HG02840 (cell line): ENCODE measurements around the gene ABHD6.
"Not testable (repeated sequence)": the region's sequence is repeated elsewhere in the genome, so short reads cannot be mapped to it uniquely, and the experiment has no call there.

Experiments used
- ATAC-seq: cut with Tn5 transposase; IDR thresholded peaks from one replicate; pipeline ENCODE4 v1.9.1; 2021; ENCODE audit warnings: mild to moderate bottlenecking, moderate library complexity, moderate number of reproducible peaks; ENCODE audit not compliant: unreplicated experiment, low FRiP score

ABHD6 gene

GRCh38 chr3:58271901-58272501 lies 34.4 kb downstream of the ABHD6 start:
- ATAC-seq: no peak

GRCh38 chr3:58272891-58273290 lies 35.3 kb downstream of the ABHD6 start:
- no peak for ATAC-seq

DNA sequence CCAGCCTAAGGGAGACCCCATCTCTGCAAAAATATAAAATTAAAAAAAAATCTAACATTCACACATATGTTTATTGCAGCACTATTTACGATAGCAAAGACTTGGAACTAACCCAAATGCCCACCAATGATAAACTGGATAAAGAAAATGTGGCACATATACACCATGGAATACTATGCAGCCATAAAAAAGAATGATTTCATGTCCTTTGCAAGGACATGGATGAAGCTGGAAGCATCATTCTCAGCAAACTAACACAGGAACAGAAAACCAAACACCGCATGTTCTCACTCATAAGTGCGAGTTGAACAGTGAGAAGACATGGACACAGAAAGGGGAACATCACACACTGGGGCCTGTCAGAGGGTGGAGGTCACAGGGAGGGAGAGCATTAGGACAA lies 35.8 kb downstream of the ABHD6 start:
- not testable (repeated sequence) for ATAC-seq

- no peak for ATAC-seq
These were observed 36.5 kb downstream of the ABHD6 start for GRCh38 chr3:58274027-58274614.

GRCh38 chr3:58281069-58281468 lies 43.5 kb downstream of the ABHD6 start:
- no peak for ATAC-seq

- ATAC-seq: no peak
These were observed 47.7 kb downstream of the ABHD6 start for GRCh38 chr3:58285334-58285733.

- no peak for ATAC-seq
These were observed 49.8 kb downstream of the ABHD6 start for GRCh38 chr3:58287354-58287753.

- ATAC-seq: no peak
These were observed 50.6 kb downstream of the ABHD6 start for GRCh38 chr3:58288011-58288728.

- ATAC-seq: not testable (repeated sequence)
These were observed 51.5 kb downstream of the ABHD6 start for GRCh38 chr3:58288964-58289613.

DNA sequence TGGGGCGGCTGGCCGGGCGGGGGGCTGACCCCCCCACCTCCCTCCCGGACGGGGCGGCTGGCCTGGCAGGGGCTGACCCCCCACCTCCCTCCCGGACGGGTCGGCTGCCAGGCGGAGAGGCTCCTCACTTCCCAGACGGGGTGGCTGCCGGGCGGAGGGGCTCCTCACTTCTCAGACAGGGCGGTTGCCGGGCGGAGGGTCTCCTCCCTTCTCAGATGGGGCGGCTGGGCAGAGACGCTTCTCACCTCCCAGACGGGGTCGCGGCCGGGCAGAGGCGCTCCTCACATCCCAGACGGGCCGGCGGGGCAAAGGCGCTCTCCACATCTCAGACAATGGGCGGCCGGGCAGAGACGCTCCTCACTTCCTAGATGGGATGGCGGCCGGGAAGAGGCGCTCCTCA lies 52.9 kb downstream of the ABHD6 start:
- not testable (repeated sequence) for ATAC-seq

- ATAC-seq: no peak
These were observed 54.2 kb downstream of the ABHD6 start for GRCh38 chr3:58291671-58292338.

DNA sequence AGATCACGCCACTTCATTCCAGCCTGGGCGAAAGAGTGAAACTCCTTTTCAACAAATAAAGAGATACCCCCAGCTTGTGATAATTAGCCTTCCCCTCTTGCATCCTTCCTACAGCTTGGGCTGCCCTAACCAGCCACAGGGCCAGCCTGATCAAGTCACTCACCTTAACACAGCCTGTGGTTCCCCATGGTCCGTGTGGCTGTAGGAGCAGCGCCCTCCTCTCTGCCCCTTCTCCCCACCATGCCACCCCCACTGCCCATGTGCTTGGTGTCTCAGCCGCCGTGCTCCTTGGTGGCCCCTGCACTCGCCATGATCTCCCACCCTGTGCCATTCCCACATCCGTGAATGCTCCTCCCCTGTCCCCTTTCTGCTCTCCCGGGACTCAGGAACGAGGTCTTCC lies 55.3 kb downstream of the ABHD6 start:
- ATAC-seq: no peak

DNA sequence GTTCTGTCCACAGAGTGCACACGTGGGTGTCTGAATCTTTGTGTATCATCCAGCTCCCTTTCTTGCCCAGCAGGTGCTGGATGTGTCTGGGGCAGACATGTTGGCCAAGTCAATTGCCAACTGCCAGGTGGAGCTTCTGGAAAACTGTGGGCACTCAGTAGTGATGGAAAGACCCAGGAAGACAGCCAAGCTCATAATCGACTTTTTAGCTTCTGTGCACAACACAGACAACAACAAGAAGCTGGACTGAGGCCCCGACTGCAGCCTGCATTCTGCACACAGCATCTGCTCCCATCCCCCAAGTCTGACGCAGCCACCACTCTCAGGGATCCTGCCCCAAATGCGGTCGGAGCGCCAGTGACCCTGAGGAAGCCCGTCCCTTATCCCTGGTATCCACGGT lies 55.9 kb downstream of the ABHD6 start:
- ATAC-seq: no peak

DNA sequence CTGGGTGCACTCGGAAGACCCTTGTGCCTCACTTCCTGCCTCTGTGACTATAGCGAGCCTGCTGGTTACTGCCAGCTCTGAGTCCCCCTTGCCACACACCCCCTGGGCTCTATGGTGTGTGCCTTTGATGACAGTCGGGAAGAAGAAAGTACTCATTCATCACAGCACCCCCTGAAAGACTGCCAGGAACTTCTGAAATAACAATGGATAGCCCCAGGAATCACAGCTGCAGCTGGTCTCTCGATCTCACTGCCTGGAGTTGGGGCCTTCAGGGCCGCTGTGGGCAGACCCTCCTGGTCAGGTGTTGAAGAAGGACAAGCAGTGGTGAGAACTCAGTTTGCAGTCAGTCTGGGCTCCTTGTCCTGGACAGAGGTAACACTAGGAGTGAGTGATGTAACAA lies 58.7 kb downstream of the ABHD6 start:
- no peak for ATAC-seq

DNA sequence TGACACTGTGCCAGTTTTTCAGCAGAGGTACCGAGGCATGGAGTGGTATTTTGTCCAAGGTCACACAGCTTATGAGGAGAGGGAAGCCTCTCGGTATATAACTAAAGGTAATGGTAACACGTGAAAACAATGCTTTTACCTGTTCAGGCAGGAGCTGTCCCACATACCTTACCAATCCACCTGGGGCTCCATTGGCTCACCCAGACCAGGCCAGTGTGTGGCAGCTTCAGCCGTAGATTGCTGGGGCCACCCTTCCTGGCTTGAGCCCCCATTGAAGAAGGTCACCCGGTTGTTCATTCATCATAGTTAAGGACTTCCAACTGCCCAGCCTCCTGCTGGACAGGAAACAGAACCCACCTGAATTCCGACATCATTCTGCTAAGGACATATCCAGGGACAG lies 59.3 kb downstream of the ABHD6 start:
- no peak for ATAC-seq

DNA sequence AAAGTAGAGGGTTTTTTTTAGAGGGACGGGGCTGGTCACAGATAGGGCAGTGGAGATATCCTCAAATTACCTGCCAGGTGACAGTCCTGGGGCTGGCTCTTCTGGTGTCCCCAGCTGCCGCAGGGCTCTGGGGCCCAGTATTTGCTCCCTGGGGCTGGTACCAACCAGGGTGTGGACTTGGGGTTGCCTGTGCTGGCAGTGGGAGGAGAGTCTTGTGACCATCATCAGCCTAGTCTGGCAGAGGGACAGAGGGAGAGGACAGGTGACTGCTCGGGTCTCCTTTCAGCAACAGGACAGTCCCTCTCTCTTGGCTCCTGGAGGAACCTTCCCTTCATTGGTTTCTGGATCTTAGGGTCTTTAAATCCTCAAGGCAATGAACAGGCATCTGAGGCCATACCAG lies 60.6 kb downstream of the ABHD6 start:
- no peak for ATAC-seq

DNA sequence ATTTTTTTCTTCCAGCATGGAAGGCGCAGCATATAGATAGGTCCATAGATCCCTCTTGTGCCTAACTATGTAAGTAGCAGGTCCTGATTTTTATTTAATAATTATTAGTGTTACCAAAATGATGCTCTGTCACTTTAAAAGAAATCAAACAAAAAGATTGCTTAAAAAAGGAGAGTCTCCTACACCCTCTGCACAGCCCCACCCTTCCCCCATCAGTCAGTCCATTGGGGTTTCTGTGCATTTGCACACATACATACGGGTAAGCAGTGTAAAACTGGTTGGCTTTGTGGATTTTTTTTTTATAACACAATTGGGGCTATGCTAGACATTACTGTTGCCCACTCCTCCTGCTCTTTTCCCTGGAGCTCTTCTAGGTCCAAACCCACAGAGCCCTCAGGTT lies 61.5 kb downstream of the ABHD6 start:
- ATAC-seq: no peak

GRCh38 chr3:58299839-58300516 lies 62.4 kb downstream of the ABHD6 start:
- ATAC-seq: no peak

DNA sequence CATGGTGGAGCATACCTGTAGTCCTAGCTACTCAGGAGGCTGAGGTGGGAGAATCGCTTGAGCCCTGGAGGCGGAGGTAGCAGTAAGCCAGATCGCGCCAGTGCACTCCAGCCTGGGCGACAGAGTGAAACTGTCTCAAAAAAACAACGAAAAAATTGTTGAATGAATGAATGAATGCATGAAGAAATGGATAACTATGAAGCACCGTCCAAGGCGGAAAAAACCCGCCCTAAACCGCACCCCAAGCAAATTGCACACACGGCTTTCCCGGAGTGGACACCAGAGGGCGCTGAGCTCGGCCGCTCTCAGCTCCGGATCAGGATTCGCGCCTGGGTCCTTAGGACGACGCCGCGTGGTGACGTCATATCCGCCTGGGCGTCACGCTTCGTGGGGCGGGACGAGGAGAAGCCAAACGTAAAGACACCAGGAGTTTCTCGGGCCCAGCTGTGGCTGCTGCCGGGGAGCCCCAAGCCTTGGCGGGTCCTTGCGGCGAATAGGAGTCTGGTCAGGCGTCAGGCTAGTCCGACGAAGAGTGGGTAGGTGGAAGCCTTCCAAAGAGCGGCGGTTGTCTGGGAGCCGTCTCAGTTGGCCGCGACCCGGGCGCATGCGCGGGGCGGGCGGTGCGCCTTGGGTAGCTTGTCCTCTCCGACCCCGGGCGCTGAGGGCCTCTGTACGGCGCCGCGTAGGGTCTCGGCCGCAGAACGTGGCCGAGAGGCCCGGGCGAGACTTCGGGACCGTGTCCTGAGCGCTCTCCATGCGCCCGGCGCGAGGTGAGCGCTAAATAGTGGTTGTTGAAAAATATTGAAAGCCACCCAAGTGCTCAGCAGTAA lies 68.5 kb downstream of the ABHD6 start, which contains the start of the genes HTD2 and RPP14:
TSS of gene HTD2 (plus strand) at position 639 of the 830 bp plus-strand sequence. CDS start 11,094 bp downstream, outside the sequence.
TSS of gene RPP14 (plus strand) at position 364 of the 830 bp plus-strand sequence. CDS start 4,085 bp downstream, outside the sequence.
- peak; percentile 86 for ATAC-seq
